Measurements from ENCODE around the gene CCDC185.

The CCDC185 gene

DNA sequence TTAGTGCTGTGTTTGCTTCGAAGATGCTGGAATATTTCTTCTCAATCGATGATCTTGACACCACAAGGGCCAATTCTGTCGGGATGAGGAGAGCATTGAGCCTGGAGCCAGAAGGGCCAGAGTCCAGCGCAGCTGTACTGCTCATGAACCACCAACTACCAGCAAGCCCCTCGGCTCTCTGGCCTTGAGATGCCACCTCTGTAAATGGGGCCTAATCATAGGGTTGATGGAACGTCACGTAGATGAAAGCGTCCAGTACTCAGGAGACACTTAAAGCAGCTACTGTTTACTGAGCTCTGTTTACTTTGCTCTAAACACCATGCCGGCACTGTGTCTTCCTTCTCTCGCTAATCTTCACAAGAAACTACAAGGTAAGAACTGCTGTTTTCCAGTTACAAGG is 26.3 kb downstream of the CCDC185 start:
- TF ChIP-seq, protein P1, sequence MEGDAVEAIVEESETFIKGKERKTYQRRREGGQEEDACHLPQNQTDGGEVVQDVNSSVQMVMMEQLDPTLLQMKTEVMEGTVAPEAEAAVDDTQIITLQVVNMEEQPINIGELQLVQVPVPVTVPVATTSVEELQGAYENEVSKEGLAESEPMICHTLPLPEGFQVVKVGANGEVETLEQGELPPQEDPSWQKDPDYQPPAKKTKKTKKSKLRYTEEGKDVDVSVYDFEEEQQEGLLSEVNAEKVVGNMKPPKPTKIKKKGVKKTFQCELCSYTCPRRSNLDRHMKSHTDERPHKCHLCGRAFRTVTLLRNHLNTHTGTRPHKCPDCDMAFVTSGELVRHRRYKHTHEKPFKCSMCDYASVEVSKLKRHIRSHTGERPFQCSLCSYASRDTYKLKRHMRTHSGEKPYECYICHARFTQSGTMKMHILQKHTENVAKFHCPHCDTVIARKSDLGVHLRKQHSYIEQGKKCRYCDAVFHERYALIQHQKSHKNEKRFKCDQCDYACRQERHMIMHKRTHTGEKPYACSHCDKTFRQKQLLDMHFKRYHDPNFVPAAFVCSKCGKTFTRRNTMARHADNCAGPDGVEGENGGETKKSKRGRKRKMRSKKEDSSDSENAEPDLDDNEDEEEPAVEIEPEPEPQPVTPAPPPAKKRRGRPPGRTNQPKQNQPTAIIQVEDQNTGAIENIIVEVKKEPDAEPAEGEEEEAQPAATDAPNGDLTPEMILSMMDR (IDR thresholded peaks at IDR 0.05; ENCODE audit: borderline replicate concordance, insufficient read depth, low read depth, low read length) = no peak
- H3K4me3 ChIP-seq (ENCODE audit: low read depth, low read length) = no peak overlapping the region

DNA sequence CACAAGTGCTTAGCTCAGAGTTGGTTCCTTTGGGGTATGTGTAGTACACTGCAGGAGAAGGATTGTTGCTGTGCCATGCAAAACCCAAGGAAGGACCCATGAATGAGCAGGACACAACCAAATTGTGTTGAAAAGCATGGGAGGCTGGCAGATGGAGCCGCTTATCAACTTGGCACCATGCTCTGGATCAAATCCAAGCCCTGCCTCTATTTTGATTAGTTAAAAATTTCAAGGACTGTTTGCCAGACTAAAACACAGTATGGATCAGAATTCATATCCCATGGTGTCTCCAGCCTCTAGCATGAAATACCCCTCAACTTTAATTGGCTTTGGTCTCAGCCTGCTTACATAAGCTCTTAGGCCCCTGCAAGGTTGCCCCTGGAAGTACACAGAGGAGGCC is 27.8 kb downstream of the CCDC185 start:
- TF ChIP-seq, protein P1 (IDR thresholded peaks at IDR 0.05; ENCODE audit: borderline replicate concordance, insufficient read depth, low read depth, low read length) = no peak
- H3K4me3 ChIP-seq (ENCODE audit: low read depth, low read length) = no peak overlapping the region

DNA sequence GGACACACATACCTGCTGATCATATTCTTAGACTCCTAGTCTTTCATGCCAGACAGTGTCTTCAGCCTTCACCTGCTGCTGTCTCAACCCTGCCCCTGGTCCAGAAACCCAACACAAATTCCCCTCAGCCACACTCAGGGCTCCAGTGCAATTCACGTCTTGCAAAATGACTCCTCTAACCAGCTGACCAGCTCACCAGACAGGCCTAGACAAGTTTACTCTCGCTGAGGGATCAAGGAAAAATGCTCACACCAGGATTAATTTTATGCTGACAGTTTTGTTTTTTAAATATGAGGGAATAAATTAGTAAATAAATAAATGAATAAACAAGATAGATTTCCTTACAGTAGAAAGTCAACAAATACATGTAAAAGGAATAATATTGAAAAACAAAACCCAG is 28.5 kb downstream of the CCDC185 start:
- no peak overlapping the region for H3K4me3 ChIP-seq (ENCODE audit: low read depth, low read length)
- TF ChIP-seq, protein P1 (IDR thresholded peaks at IDR 0.05; ENCODE audit: borderline replicate concordance, insufficient read depth, low read depth, low read length) = no peak

DNA sequence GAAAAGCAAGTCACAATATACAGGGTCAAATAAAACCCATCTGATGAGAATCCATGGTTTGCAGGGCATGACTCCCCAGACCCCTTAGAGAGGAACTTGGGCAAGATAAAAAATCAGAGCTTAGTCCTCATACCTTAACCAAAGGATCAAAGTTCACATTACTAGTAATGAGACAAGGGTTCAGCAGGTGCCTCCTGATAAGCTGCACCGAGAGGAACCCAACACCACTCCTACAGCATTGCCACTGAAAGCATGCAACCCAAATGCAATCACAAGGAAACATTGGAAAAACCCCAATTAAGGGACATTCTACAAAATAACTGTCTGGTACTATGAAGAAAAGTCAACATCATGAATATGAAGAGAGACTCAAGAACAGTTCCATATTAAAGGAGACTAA is 29.7 kb downstream of the CCDC185 start:
- TF ChIP-seq, protein P1 (IDR thresholded peaks at IDR 0.05; ENCODE audit: borderline replicate concordance, insufficient read depth, low read depth, low read length) = no peak
- no peak overlapping the region for H3K4me3 ChIP-seq (ENCODE audit: low read depth, low read length)

GRCh38 chr1:223423641-223424233 is 30.5 kb downstream of the CCDC185 start:
- TF ChIP-seq, protein P1 (IDR thresholded peaks at IDR 0.05; ENCODE audit: borderline replicate concordance, insufficient read depth, low read depth, low read length) = no peak
- no peak overlapping the region for H3K4me3 ChIP-seq (ENCODE audit: low read depth, low read length)

- TF ChIP-seq, protein P1 (IDR thresholded peaks at IDR 0.05; ENCODE audit: borderline replicate concordance, insufficient read depth, low read depth, low read length) = no peak
- H3K4me3 ChIP-seq (ENCODE audit: low read depth, low read length) = no peak overlapping the region
These were observed 32.3 kb downstream of the CCDC185 start for GRCh38 chr1:223425550-223425949.

GRCh38 chr1:223426936-223427335 is 33.7 kb downstream of the CCDC185 start:
- TF ChIP-seq, protein P1 (IDR thresholded peaks at IDR 0.05; ENCODE audit: borderline replicate concordance, insufficient read depth, low read depth, low read length) = no peak
- H3K4me3 ChIP-seq (ENCODE audit: low read depth, low read length) = no peak overlapping the region

All from GM12875 (cell line).